K562 (cell line): ENCODE results near the gene FAM117A. TPM values are rescaled to one million over a fixed set of nuclear protein-coding genes. Genes with fewer than 3 reads are reported as not detected.

Experiments used
- BRCA1 ChIP-seq, 2 experiments: fragments of 450-650 bp in 1 of 2; sonication (generic) in 1 of 2; formaldehyde crosslinking in 1 of 2; IDR thresholded peaks; 2 replicates each; pipeline versions ENCODE4 v1.5.0 to v1.6.1; 2017 to 2020; ENCODE audit warnings: mild to moderate bottlenecking in 1 of 2, missing genetic modification reagents in 1 of 2
- CBX1 ChIP-seq: sonication (generic); IDR thresholded peaks from 2 replicates; pipeline ENCODE4 v1.6.1; 2016; ENCODE audit warnings: antibody characterized with exemption, low read depth, mild to moderate bottlenecking
- DDX20 ChIP-seq: fragments of 450-650 bp; IDR thresholded peaks from 2 replicates; pipeline ENCODE4 v1.6.1; 2016; ENCODE audit warnings: missing genetic modification characterization, low read depth, mild to moderate bottlenecking, missing compliant biosample characterization, moderate library complexity
- ELK3 ChIP-seq: fragments of 450-650 bp; formaldehyde crosslinking; IDR thresholded peaks from 2 replicates; pipeline ENCODE4 v1.4.0; 2020; ENCODE audit warnings: mild to moderate bottlenecking
- NCOA1 ChIP-seq: fragments of 450-650 bp; IDR thresholded peaks from 2 replicates; pipeline ENCODE4 v1.6.1; 2016; ENCODE audit warnings: low read depth
- NKRF ChIP-seq: fragments of 450-650 bp; IDR thresholded peaks from 2 replicates; pipeline ENCODE4 v1.6.1; 2016; ENCODE audit warnings: borderline replicate concordance
- NRF1 ChIP-seq, 2 experiments: fragments of 450-650 bp; IDR thresholded peaks in 1 of 2; conservative IDR thresholded peaks in 1 of 2; 2 replicates each; pipeline ENCODE4 v1.6.1; 2014; ENCODE audit warnings: mild to moderate bottlenecking in 2 of 2
- RBM14 ChIP-seq: fragments of 200-400 bp; formaldehyde crosslinking; IDR thresholded peaks from 2 replicates; pipeline ENCODE4 v1.6.1; 2018; ENCODE audit warnings: low read depth, mild to moderate bottlenecking, low read length, moderate library complexity, borderline replicate concordance; ENCODE audit not compliant: insufficient read depth
- SNIP1 ChIP-seq: fragments of 450-650 bp; IDR thresholded peaks from 2 replicates; pipeline ENCODE4 v1.7.1; 2017; ENCODE audit warnings: low read depth, mild to moderate bottlenecking
- ZNF766 ChIP-seq: fragments of 200-800 bp; sonication (Bioruptor generic); conservative IDR thresholded peaks from 2 replicates; pipeline ENCODE4 v1.6.1; 2016; ENCODE audit warnings: missing genetic modification characterization, missing compliant biosample characterization
- polyA plus RNA-seq, 8 experiments: library from polyadenylated mRNA; depleted of rRNA in 4 of 8; stranded (reverse) in 5 of 8; unstranded in 3 of 8; fragments of >200 nt; fragmentation: Nextera tagmentation in 2 of 8; fragmentation: Illumina TruSeq in 1 of 8; extraction: Ambion mirVana in 2 of 8; extraction: Trizol in 1 of 8; gene quantifications; 2 replicates each; pipeline versions ENCODE4 v1.2.1 to v1.2.3, GENCODE V29; 2011 to 2014; ENCODE audit warnings: inconsistent platforms in 1 of 8, missing spikeins in 1 of 8
- total RNA-seq, 7 experiments: library from RNA; depleted of rRNA in 6 of 7; stranded (reverse); fragments of >200 nt in 6 of 7; fragmentation: Illumina TruSeq in 2 of 7; extraction: Trizol in 2 of 7; gene quantifications; 2 replicates each; pipeline versions ENCODE4 v1.2.1 to v1.2.3, GENCODE V29; 2011 to 2021; ENCODE audit warnings: low replicate concordance in 1 of 7
- TF ChIP-seq, protein P1 (sequence below): fragments of 250-450 bp; sonication (Bioruptor Pico); IDR thresholded peaks from 2 replicates; pipeline ENCODE4 v1.4.0; 2020
- TF ChIP-seq, protein P2 (sequence below), 2 experiments: fragments of 200-800 bp in 1 of 2; sonication (Bioruptor generic) in 1 of 2; sonication (generic) in 1 of 2; formaldehyde crosslinking in 1 of 2; IDR thresholded peaks in 1 of 2; conservative IDR thresholded peaks in 1 of 2; 2 replicates each; pipeline versions ENCODE4 v1.5.0 to v1.6.1; 2016 to 2020; ENCODE audit warnings: missing compliant biosample characterization in 1 of 2, missing genetic modification characterization in 1 of 2, missing genetic modification reagents in 1 of 2

The FAM117A gene
- total and polyA plus RNA-seq, 9 of the 15 experiments (the other 6 are each of a cell fraction or from before 2014, with no cell fraction given), result 3.1 to 79.7 (median 36.6) TPM

- TF ChIP-seq, protein P1, sequence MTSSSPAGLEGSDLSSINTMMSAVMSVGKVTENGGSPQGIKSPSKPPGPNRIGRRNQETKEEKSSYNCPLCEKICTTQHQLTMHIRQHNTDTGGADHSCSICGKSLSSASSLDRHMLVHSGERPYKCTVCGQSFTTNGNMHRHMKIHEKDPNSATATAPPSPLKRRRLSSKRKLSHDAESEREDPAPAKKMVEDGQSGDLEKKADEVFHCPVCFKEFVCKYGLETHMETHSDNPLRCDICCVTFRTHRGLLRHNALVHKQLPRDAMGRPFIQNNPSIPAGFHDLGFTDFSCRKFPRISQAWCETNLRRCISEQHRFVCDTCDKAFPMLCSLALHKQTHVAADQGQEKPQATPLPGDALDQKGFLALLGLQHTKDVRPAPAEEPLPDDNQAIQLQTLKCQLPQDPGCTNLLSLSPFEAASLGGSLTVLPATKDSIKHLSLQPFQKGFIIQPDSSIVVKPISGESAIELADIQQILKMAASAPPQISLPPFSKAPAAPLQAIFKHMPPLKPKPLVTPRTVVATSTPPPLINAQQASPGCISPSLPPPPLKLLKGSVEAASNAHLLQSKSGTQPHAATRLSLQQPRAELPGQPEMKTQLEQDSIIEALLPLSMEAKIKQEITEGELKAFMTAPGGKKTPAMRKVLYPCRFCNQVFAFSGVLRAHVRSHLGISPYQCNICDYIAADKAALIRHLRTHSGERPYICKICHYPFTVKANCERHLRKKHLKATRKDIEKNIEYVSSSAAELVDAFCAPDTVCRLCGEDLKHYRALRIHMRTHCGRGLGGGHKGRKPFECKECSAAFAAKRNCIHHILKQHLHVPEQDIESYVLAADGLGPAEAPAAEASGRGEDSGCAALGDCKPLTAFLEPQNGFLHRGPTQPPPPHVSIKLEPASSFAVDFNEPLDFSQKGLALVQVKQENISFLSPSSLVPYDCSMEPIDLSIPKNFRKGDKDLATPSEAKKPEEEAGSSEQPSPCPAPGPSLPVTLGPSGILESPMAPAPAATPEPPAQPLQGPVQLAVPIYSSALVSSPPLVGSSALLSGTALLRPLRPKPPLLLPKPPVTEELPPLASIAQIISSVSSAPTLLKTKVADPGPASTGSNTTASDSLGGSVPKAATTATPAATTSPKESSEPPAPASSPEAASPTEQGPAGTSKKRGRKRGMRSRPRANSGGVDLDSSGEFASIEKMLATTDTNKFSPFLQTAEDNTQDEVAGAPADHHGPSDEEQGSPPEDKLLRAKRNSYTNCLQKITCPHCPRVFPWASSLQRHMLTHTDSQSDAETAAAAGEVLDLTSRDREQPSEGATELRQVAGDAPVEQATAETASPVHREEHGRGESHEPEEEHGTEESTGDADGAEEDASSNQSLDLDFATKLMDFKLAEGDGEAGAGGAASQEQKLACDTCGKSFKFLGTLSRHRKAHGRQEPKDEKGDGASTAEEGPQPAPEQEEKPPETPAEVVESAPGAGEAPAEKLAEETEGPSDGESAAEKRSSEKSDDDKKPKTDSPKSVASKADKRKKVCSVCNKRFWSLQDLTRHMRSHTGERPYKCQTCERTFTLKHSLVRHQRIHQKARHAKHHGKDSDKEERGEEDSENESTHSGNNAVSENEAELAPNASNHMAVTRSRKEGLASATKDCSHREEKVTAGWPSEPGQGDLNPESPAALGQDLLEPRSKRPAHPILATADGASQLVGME (CRISPR knock-in tag), result no peak
- TF ChIP-seq ZNF766 (CRISPR knock-in tag) (peak; percentile 58; the same call in 1 of the 2 replicates), NRF1 (conservative IDR thresholded peaks at IDR 0.05 in 1 of 2, IDR thresholded peaks at IDR 0.05 in 1 of 2) (no peak; a peak in 1 of 4 replicates), RBM14 (no peak), NKRF (no peak), NCOA1 (peak; percentile 43; the same call in 1 of the 2 replicates), DDX20 (tag) (no peak), CBX1 (no peak), SNIP1 (no peak), ELK3 (CRISPR knock-in tag) (no peak), BRCA1 (IDR thresholded peaks at IDR 0.05) (no peak), BRCA1 (CRISPR knock-in tag; IDR thresholded peaks at IDR 0.05) (no peak)
- TF ChIP-seq, protein P2, sequence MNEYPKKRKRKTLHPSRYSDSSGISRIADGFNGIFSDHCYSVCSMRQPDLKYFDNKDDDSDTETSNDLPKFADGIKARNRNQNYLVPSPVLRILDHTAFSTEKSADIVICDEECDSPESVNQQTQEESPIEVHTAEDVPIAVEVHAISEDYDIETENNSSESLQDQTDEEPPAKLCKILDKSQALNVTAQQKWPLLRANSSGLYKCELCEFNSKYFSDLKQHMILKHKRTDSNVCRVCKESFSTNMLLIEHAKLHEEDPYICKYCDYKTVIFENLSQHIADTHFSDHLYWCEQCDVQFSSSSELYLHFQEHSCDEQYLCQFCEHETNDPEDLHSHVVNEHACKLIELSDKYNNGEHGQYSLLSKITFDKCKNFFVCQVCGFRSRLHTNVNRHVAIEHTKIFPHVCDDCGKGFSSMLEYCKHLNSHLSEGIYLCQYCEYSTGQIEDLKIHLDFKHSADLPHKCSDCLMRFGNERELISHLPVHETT (CRISPR knock-in tag; conservative IDR thresholded peaks at IDR 0.05 in 1 of 2, IDR thresholded peaks at IDR 0.05 in 1 of 2), result no peak
Observed at GRCh38 chr17:49760932-49761558, 2.9 kb downstream of the FAM117A start (continued).
